NCI-H2081 treated with DMSO at 0.1 percent for 48 hours (cell line): ENCODE data around the gene EIF2A.
"Not testable (repeated sequence)": the region's sequence is repeated elsewhere in the genome, so short reads cannot be mapped to it uniquely, and the experiment has no call there.

Experiments used
- DNase-seq: peaks from one replicate; lab custom pipeline; 2025; lab: John Stamatoyannopoulos, UW

Gene EIF2A

DNA sequence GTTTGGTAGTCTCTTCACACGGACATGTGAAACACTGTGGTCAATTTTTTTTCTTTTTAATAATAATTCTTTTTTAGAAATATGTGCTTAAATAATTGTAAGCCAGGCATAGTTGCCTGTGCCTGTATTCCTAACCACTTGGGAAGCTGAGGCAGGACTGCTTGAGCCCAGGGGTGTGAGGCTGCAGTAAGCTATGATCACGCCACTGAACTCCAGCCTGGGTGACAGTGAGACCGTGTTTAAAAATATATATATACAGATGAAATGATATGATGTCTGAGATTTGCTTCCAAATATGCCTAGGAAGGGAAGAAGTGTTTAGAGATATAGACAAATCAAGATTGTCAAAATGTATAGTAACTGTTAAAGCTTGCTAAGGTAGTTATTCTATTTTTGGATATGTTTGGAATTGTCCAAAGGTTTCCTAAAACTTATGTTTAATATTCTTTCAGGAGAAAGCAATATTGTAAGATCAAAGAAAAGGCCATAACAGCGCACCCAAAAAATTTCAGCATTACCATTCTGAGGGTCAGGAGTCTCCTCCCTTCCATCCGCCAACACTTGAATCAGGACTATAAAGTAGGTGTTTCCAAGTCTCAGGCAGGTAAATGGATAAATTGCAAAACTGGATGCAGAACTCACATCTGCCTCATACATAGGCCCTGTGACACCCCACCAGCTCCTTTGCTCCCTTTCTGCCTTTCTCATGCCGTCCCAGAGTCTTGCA, 56.0 kb downstream of the EIF2A start:
- no peak for DNase-seq

GRCh38 chr3:150603153-150603979, 56.8 kb downstream of the EIF2A start, which contains the start of gene SELENOT:
TSS of gene SELENOT (plus strand) at chr3:150603321. CDS start at chr3:150603363, 42 bp downstream.
- DNase-seq = peak; percentile 90

DNA sequence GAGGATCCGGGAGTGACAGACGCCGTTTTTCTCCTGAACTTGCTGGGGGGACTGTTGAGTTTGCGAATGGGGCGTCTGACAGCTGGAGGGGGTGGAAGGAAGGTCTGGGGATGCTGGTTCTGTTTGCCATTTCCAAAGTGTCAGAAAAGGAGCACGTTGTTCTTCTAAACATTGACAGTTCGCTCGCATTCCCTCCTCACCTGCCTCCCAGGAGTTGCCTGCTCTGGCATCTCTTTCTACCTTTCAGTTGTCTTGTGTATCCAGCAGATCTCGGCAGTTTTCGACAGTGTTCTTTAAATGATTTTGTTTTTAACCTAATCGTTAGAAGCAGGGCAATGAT, 57.4 kb downstream of the EIF2A start:
- no peak for DNase-seq

- no peak for DNase-seq
Observed at GRCh38 chr3:150605998-150606641, 59.5 kb downstream of the EIF2A start.

DNA sequence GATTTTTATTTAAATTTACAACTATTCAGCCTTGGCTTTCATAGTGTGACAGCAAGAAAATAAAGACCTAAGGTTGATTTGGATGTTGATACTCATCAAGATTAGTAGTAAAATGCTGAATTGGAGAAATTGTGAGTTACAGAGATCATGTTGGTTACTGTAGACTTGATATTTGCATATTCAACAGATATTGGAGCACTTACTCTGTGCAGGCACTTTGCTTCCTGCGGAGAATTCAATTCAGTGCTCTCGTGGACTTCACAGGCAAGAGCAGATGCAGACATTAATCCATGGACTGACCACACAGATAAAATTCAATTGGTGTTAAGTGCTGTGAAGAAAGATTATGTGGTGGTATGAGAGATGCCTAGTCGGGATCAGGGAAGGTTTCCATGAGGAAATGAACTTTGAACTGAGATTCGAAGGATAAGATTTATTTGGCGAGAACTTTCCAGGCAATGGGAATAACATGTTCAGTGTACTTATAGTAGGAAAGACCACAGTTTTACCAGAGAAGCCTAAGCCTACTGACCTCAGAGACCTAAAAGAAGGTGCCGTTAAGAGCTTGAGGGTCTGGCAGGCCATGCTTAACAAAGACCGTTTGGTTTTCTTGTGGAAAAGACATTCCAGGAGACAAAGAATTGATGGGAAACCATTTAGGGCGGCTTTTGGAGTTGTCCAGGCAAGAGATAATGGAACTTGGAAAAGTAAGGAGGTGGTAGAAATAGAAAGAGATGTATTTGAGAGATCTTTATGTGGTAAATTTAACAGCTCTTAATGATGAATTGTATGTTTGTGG, 60.9 kb downstream of the EIF2A start:
- DNase-seq = no peak

- DNase-seq = no peak
Observed at GRCh38 chr3:150609988-150610387, 63.4 kb downstream of the EIF2A start.

- no peak for DNase-seq
Observed at GRCh38 chr3:150610785-150611184, 64.2 kb downstream of the EIF2A start.

GRCh38 chr3:150611666-150612065, 65.1 kb downstream of the EIF2A start:
- DNase-seq = no peak

GRCh38 chr3:150612494-150612893, 65.9 kb downstream of the EIF2A start:
- DNase-seq = no peak

- DNase-seq = no peak
Observed at GRCh38 chr3:150613034-150613433, 66.4 kb downstream of the EIF2A start.

GRCh38 chr3:150613709-150614480, 67.3 kb downstream of the EIF2A start:
- no peak for DNase-seq

GRCh38 chr3:150620002-150620689, 73.6 kb downstream of the EIF2A start:
- DNase-seq = no peak

- DNase-seq = not testable (repeated sequence)
Observed at GRCh38 chr3:150622955-150623354, 76.4 kb downstream of the EIF2A start.

DNA sequence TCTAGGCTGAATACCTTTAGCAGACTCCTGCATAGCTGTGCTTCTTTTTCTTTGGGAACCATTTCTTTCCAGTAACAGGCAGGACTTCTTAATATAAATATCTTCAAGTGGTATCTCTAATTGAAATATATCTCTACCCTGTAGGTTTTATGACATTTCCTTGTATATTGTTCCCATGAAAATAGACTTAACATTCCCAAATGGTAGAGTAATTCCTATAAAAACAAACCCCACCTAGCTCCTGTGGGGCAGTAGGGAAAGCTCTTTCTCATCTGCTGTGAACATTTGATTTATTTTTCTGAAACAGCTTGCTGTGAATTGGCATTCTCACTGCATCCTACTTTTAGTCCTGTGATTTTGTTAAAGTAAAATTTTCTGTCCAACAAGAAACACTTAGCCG, 77.4 kb downstream of the EIF2A start:
- no peak for DNase-seq

DNA sequence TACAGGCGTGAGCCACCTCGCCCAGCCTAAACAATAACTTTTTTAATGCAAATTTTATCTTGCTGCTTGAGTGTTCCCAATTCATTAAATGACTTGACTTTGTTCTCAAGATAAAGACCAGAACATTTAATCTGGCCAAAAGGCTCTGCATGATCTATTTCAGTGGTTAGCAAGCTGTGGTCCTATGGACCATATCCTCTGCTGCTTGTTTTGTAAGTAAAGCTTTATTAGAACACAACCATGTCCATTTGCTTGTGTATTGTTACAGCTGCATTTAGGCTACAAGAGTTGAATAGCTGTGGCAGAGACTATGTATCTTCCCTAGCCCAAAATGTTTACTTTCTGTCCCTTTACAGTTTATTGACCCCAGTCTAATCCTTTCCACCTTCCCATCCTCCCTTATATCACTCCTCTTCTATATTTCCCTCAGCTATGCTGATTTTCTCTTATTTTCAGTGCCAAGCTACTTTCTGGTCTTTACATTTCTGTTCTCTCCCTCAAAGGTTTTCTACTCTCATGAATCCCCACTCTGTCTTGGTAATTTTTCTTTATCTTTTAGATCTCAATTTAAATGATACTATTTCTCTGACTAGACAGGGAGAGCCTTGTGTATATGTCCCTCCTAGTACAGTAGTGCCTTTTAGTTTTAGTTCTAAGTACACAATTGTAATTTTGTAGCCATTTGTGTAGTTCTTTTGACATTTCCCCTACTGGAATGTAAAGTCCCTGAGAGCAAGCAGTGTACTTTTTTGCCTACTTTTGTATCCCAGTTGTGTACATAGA, 79.8 kb downstream of the EIF2A start:
- DNase-seq = no peak

DNA sequence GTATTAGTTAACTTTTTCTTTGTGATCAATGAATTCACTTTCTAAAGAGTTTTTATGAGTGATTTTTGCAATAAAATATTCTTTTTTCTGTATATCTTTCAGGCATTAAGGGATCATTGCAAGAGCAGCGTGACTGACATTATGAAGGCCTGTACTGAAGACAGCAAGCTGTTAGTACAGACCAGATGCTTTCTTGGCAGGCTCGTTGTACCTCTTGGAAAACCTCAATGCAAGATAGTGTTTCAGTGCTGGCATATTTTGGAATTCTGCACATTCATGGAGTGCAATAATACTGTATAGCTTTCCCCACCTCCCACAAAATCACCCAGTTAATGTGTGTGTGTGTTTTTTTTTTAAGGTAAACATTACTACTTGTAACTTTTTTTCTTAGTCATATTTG, 81.0 kb downstream of the EIF2A start:
- no peak for DNase-seq

DNA sequence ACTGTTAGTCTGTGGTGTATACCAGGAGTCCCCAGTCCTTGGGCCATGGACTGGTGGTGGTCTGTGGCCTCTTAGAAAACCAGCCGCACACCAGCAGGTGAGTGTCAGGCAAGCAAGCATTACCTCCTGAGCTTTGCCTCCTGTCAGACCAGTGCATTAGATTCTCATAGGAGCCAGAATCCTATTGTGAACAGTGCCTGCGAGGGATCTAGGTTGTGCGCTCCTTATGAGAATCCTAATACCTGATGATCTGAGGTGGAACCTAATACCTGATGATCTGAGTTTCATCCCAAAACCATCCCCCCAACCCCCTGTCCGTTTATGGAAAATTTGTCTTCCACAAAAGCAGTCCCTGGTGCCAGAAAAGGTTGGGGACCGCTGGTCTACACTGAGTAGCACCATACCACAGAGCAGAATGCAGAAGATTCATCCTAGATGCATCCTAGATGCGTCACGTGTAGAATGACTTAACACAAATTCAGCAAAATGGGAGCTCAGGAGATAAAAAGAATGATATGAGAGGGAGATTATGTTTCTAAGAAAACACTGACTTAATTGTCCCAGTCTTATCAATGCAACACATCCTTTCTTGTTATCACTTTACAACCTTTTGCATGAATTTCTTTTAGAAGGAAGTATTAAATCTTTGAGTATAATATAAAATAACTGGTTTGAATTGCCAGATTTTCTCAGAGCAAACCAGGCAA, 85.1 kb downstream of the EIF2A start:
- DNase-seq = no peak

DNA sequence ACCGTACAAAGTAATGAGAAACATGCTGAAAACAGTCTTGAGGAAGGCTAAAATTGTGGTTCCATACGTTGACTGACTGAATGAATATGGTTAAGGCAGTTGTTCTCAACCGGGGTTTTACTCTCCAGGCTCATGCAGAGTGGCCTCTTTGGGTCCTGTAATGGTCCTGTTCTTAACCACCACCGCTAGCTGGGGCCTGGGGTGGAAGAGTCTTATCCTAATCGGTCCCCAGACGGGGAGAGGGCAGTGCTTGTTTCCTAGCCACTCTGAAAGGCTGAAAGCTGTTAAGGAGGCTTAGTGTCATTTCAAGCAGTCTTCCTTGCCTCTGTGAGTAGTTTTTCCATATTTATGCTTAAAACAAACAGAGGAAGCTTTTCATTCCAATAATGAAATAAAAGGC, 88.5 kb downstream of the EIF2A start:
- DNase-seq = no peak

- no peak for DNase-seq
Observed at GRCh38 chr3:150635526-150635925, 88.9 kb downstream of the EIF2A start.
